H9 (cell line): ENCODE data around the gene FAM219B. TPM values are rescaled to one million over a fixed set of nuclear protein-coding genes. Genes with fewer than 3 reads are reported as not detected.

Experiments used
- DNase-seq: peaks from one replicate; pipeline ENCODE4 v3.0.0-alpha.2; 2017
- H2AFZ ChIP-seq: one replicate; pipeline ENCODE4 v1.6.1; 2013; ENCODE audit warnings: mild to moderate bottlenecking, low read length, control low read depth, moderate library complexity
- H2AK5ac ChIP-seq: 2 replicates; pipeline ENCODE4 v1.6.1; 2013; ENCODE audit warnings: low read length, control low read depth, mixed read lengths; ENCODE audit not compliant: insufficient read length
- H2BK120ac ChIP-seq: one replicate; pipeline ENCODE4 v1.6.1; 2013; ENCODE audit warnings: low read depth, mild to moderate bottlenecking, low read length, control low read depth, inconsistent platforms; ENCODE audit not compliant: poor library complexity, severe bottlenecking
- H2BK12ac ChIP-seq: 2 replicates; pipeline ENCODE4 v1.6.1; 2013; ENCODE audit warnings: low read length, control low read depth, mixed read lengths, low read depth; ENCODE audit not compliant: insufficient read length
- H2BK15ac ChIP-seq: 2 replicates; pipeline ENCODE4 v1.6.1; 2013; ENCODE audit warnings: low read depth, low read length, control low read depth
- H2BK20ac ChIP-seq: one replicate; pipeline ENCODE4 v1.6.1; 2013; ENCODE audit warnings: low read depth, mild to moderate bottlenecking, low read length, control low read depth, inconsistent platforms; ENCODE audit not compliant: poor library complexity, severe bottlenecking
- H2BK5ac ChIP-seq: 2 replicates; pipeline ENCODE4 v1.6.1; 2013; ENCODE audit warnings: low read length, control low read depth, mixed read lengths; ENCODE audit not compliant: insufficient read length
- H3K14ac ChIP-seq: 2 replicates; pipeline ENCODE4 v1.6.1; 2013; ENCODE audit warnings: low read length, control low read depth; ENCODE audit not compliant: insufficient read depth
- H3K18ac ChIP-seq: 2 replicates; pipeline ENCODE4 v1.6.1; 2013; ENCODE audit warnings: low read depth, mild to moderate bottlenecking, mixed read lengths, low read length, control low read depth; ENCODE audit not compliant: insufficient read length
- H3K23ac ChIP-seq: 2 replicates; pipeline ENCODE4 v1.6.1; 2013; ENCODE audit warnings: low read length, control low read depth, mixed read lengths, low read depth; ENCODE audit not compliant: insufficient read length
- H3K23me2 ChIP-seq: 2 replicates; pipeline ENCODE4 v1.6.1; 2013; ENCODE audit warnings: low read depth, mild to moderate bottlenecking, mixed read lengths, low read length, control low read depth; ENCODE audit not compliant: insufficient read length, poor library complexity, severe bottlenecking
- H3K27ac ChIP-seq: 2 replicates; pipeline ENCODE4 v1.5.1; 2013; ENCODE audit warnings: low read length, control low read depth, mixed read lengths, low read depth; ENCODE audit not compliant: insufficient read length
- H3K27me3 ChIP-seq: 2 replicates; pipeline ENCODE4 v1.6.1; 2013; ENCODE audit warnings: low read length, control low read depth, inconsistent platforms; ENCODE audit not compliant: insufficient read depth
- H3K4ac ChIP-seq: 2 replicates; pipeline ENCODE4 v1.6.1; 2013; ENCODE audit warnings: low read depth, mild to moderate bottlenecking, control low read depth, inconsistent platforms, low read length, moderate library complexity
- H3K4me1 ChIP-seq: 2 replicates; pipeline ENCODE4 v1.6.1; 2013; ENCODE audit warnings: low read length, control low read depth, inconsistent platforms; ENCODE audit not compliant: insufficient read depth
- H3K4me2 ChIP-seq: 2 replicates; pipeline ENCODE4 v1.6.1; 2013; ENCODE audit warnings: low read length, control low read depth, mixed read lengths; ENCODE audit not compliant: insufficient read length, insufficient read depth
- H3K56ac ChIP-seq: 2 replicates; pipeline ENCODE4 v1.6.1; 2013; ENCODE audit warnings: low read depth, mild to moderate bottlenecking, mixed read lengths, low read length, control low read depth; ENCODE audit not compliant: insufficient read length
- H3K79me1 ChIP-seq: 2 replicates; pipeline ENCODE4 v1.6.1; 2013; ENCODE audit warnings: low read depth, mild to moderate bottlenecking, moderate library complexity, low read length, control low read depth, inconsistent platforms; ENCODE audit not compliant: insufficient read depth, poor library complexity, severe bottlenecking
- H3K79me2 ChIP-seq: 2 replicates; pipeline ENCODE4 v1.6.1; 2013; ENCODE audit warnings: low read length, control low read depth, inconsistent platforms; ENCODE audit not compliant: insufficient read depth
- H3K9ac ChIP-seq: 2 replicates; pipeline ENCODE4 v1.6.1; 2013; ENCODE audit warnings: low read length, control low read depth, mixed read lengths; ENCODE audit not compliant: insufficient read length; ENCODE audit errors: extremely low read depth
- H3K9me3 ChIP-seq: one replicate; pipeline ENCODE4 v1.6.1; 2013; ENCODE audit warnings: low read depth, low read length, inconsistent platforms; ENCODE audit not compliant: control insufficient read depth
- H3T11ph ChIP-seq: one replicate; pipeline ENCODE4 v1.6.1; 2013; ENCODE audit warnings: mild to moderate bottlenecking, low read length, control low read depth, inconsistent platforms
- H4K20me1 ChIP-seq: one replicate; pipeline ENCODE4 v1.6.1; 2013; ENCODE audit not compliant: control insufficient read depth, insufficient read length, insufficient read depth
- H4K5ac ChIP-seq: 2 replicates; pipeline ENCODE4 v1.6.1; 2013; ENCODE audit warnings: low read depth, mild to moderate bottlenecking, mixed read lengths, low read length, control low read depth; ENCODE audit not compliant: insufficient read length
- H4K8ac ChIP-seq: replicated peaks from 2 replicates; pipeline ENCODE4 v1.6.1; 2013; ENCODE audit warnings: low read length, control low read depth, mixed read lengths, low read depth; ENCODE audit not compliant: insufficient read length
- H4K91ac ChIP-seq: 2 replicates; pipeline ENCODE4 v1.6.1; 2013; ENCODE audit warnings: low read depth, mild to moderate bottlenecking, moderate library complexity, mixed read lengths, low read length, control low read depth; ENCODE audit not compliant: insufficient read length
- H3K27ac Mint-ChIP-seq, 3 experiments: 2 replicates in 2 of 3; 3 replicates in 1 of 3; pipeline ENCODE4 v1.8.0; 2020 to 2021; ENCODE audit warnings: mixed read lengths in 3 of 3, mild to moderate bottlenecking in 1 of 3, moderate library complexity in 1 of 3
- H3K27me3 Mint-ChIP-seq: 2 replicates; pipeline ENCODE4 v1.8.0; 2021; ENCODE audit warnings: low read depth, mild to moderate bottlenecking, moderate library complexity, mixed read lengths
- H3K36me3 Mint-ChIP-seq, 3 experiments: 2 replicates in 2 of 3; 3 replicates in 1 of 3; pipeline ENCODE4 v1.8.0; 2020 to 2021; ENCODE audit warnings: low read depth in 3 of 3, mixed read lengths in 3 of 3; ENCODE audit not compliant: insufficient read depth in 1 of 3
- H3K4me1 Mint-ChIP-seq, 2 experiments: 2 replicates each; pipeline ENCODE4 v1.8.0; 2020; ENCODE audit warnings: mixed read lengths in 2 of 2
- H3K4me3 Mint-ChIP-seq, 2 experiments: 2 replicates in 1 of 2; 3 replicates in 1 of 2; pipeline ENCODE4 v1.8.0; 2020 to 2021; ENCODE audit warnings: mild to moderate bottlenecking in 2 of 2, mixed read lengths in 2 of 2, moderate library complexity in 1 of 2
- H3K9me3 Mint-ChIP-seq, 2 experiments: 2 replicates in 1 of 2; 3 replicates in 1 of 2; pipeline ENCODE4 v1.8.0; 2020; ENCODE audit warnings: mild to moderate bottlenecking in 2 of 2, mixed read lengths in 2 of 2, moderate library complexity in 1 of 2
- WGBS: extraction: QIAGEN DNeasy Blood & Tissue Kit; methylation state at CpG from one replicate; pipeline ENCODE4 v1.1.7; 2013; ENCODE audit warnings: missing lambda C conversion rate, low lambda C conversion rate, mixed read lengths; ENCODE audit not compliant: insufficient read length; ENCODE audit errors: extremely low coverage; 5-methylcytosine and 5-hydroxymethylcytosine counted together
- total RNA-seq: library from RNA; stranded (reverse); gene quantifications from 2 replicates; pipeline ENCODE4 v1.2.1, GENCODE V29; 2021
- TF ChIP-seq, protein P1 (sequence below): fragments of 200-600 bp; sonication (generic); conservative IDR thresholded peaks from 3 replicates; pipeline ENCODE4 v1.8.0; 2021; ENCODE audit warnings: antibody characterized with exemption, mild to moderate bottlenecking

Gene FAM219B
- total RNA-seq, 1 experiment from 2014 or later = 60.3 TPM

DNA sequence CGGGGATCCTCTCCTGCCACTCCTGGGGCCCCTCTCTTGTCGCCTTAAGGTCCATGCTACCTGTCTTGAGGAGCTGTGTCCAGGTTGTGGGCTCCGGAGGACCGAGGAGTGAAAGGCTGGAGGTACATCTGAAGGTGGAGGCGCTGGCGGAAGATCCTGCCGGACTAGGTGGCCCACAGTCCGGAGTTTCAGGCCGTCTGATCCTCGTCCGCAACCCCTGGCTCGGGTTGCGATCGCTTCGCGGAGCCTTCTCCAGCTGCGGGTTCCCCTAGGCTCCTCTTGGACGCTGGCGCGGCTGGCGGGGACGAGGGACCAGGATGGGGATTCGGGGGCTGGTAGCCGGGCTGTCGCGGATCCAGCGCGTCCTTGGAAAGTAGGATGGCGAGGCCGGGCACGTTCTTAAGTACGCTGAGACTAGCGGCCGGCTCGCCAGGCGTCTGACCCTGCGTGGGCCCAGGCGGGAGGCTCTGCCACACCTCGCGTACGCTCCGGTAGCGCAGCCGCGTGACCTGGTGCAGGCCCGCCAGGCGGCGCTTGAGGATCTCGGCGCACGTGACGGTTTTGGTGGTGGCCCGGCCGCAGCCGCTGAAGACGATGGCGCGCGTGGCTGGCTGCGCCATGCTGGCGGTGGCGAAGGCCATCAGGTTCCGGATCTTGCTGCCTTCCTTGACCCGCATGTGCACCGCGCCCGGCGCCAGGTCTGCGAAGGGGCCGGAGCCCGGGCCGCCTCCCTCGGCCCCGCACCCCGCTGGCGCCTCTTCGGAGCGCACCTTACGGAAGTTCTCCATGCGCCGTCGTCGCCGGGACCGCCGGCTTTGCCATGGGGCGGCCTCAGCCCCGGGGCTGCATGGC, 49.4 kb upstream of the FAM219B start:
- peak overlapping the region; percentile 35 for H3K9ac ChIP-seq
- no peak overlapping the region for H2BK20ac ChIP-seq
- no peak overlapping the region for H2BK15ac ChIP-seq
- H2BK12ac ChIP-seq = no peak overlapping the region
- no peaks in the 10 kb centered on the region for H3K79me1 ChIP-seq
- H3K9me3 ChIP-seq = no peaks in the 10 kb centered on the region
- peaks cover 3% of the 10 kb centered on the region; the same call in 1 of the 2 replicates for H3K79me2 ChIP-seq
- no peak overlapping the region for H2AK5ac ChIP-seq
- no peak overlapping the region for H3K23ac ChIP-seq
- Mint-ChIP-seq H3K36me3 (peaks cover 0 to 2% (median 0%) of the 10 kb centered on the region in 3 experiments; a peak in 2 of 7 replicates), H3K27me3 (peaks cover 58% of the 10 kb centered on the region), H3K4me1 (peaks cover 23 to 34% of the 10 kb centered on the region in 2 experiments), H3K4me3 (peak overlapping the region; percentile 67 to 92), H3K9me3 (no peaks in the 10 kb centered on the region), H3K27ac (no peak overlapping the region)
- H3K27me3 ChIP-seq = peaks cover 11% of the 10 kb centered on the region; the same call in 1 of the 2 replicates
- H2BK5ac ChIP-seq = no peak overlapping the region
- peak overlapping the region; percentile 88 for H3K14ac ChIP-seq
- peak overlapping the region; percentile 72 for H3K4me2 ChIP-seq
- TF ChIP-seq, protein P1, sequence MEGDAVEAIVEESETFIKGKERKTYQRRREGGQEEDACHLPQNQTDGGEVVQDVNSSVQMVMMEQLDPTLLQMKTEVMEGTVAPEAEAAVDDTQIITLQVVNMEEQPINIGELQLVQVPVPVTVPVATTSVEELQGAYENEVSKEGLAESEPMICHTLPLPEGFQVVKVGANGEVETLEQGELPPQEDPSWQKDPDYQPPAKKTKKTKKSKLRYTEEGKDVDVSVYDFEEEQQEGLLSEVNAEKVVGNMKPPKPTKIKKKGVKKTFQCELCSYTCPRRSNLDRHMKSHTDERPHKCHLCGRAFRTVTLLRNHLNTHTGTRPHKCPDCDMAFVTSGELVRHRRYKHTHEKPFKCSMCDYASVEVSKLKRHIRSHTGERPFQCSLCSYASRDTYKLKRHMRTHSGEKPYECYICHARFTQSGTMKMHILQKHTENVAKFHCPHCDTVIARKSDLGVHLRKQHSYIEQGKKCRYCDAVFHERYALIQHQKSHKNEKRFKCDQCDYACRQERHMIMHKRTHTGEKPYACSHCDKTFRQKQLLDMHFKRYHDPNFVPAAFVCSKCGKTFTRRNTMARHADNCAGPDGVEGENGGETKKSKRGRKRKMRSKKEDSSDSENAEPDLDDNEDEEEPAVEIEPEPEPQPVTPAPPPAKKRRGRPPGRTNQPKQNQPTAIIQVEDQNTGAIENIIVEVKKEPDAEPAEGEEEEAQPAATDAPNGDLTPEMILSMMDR = peak; percentile 57
- no peak overlapping the region for H4K8ac ChIP-seq
- no peak overlapping the region for H3K18ac ChIP-seq
- no peak overlapping the region for H4K5ac ChIP-seq
- no peaks in the 10 kb centered on the region for H4K20me1 ChIP-seq
- no peak overlapping the region for H3T11ph ChIP-seq
- no peak overlapping the region for H4K91ac ChIP-seq
- H2AFZ ChIP-seq = no peak overlapping the region
- no peaks in the 10 kb centered on the region; the same call in 1 of the 2 replicates for H3K4me1 ChIP-seq
- WGBS = no CpG with 5 or more reads among the region's 88 CpGs
- no peak overlapping the region for H3K4ac ChIP-seq
- H2BK120ac ChIP-seq = no peak overlapping the region
- H3K23me2 ChIP-seq = peaks cover 34% of the 10 kb centered on the region
- no peak overlapping the region for H3K56ac ChIP-seq
- no peak overlapping the region for H3K27ac ChIP-seq
- DNase-seq = peak; percentile 78
